SKM-1 treated with dmso at 0.1 percent for 144 hours (cell line): ENCODE results near the gene MKLN1.
"Not testable (repeated sequence)": the region's sequence is repeated elsewhere in the genome, so short reads cannot be mapped to it uniquely, and the experiment has no call there.

Source experiments
- DNase-seq: peaks from one replicate; lab custom pipeline; 2025; ENCODE audit not compliant: unreplicated experiment; lab: John Stamatoyannopoulos, UW

MKLN1 gene

GRCh38 chr7:131327626-131328376 lies at the start of gene MKLN1:
Gene MKLN1, plus strand, starts transcription at chr7:131327876. Its CDS starts 24 bp downstream, at chr7:131327900.
- peak; percentile 89 for DNase-seq

GRCh38 chr7:131279044-131279443 lies 48.6 kb upstream of the MKLN1 start:
- no peak for DNase-seq

- DNase-seq: no peak
These were observed 46.2 kb upstream of the MKLN1 start for GRCh38 chr7:131281266-131282048.

- DNase-seq: no peak
These were observed 42.8 kb upstream of the MKLN1 start for GRCh38 chr7:131284702-131285419.

GRCh38 chr7:131285556-131285955 lies 42.1 kb upstream of the MKLN1 start:
- DNase-seq: no peak

GRCh38 chr7:131288450-131288849 lies 39.2 kb upstream of the MKLN1 start:
- no peak for DNase-seq

GRCh38 chr7:131289051-131289450 lies 38.6 kb upstream of the MKLN1 start:
- no peak for DNase-seq

GRCh38 chr7:131292141-131292905 lies 35.4 kb upstream of the MKLN1 start:
- no peak for DNase-seq

- DNase-seq: no peak
These were observed 34.7 kb upstream of the MKLN1 start for GRCh38 chr7:131293018-131293417.

GRCh38 chr7:131294553-131294952 lies 33.1 kb upstream of the MKLN1 start:
- DNase-seq: no peak

- no peak for DNase-seq
These were observed 29.1 kb upstream of the MKLN1 start for GRCh38 chr7:131298608-131298992.

GRCh38 chr7:131299074-131299473 lies 28.6 kb upstream of the MKLN1 start:
- no peak for DNase-seq

- no peak for DNase-seq
These were observed 27.6 kb upstream of the MKLN1 start for GRCh38 chr7:131300078-131300477.

GRCh38 chr7:131300572-131301466 lies 26.9 kb upstream of the MKLN1 start:
- no peak for DNase-seq

GRCh38 chr7:131302446-131302845 lies 25.2 kb upstream of the MKLN1 start:
- no peak for DNase-seq

- DNase-seq: no peak
These were observed 24.6 kb upstream of the MKLN1 start for GRCh38 chr7:131302876-131303707.

GRCh38 chr7:131305152-131305551 lies 22.5 kb upstream of the MKLN1 start:
- DNase-seq: no peak

- not testable (repeated sequence) for DNase-seq
These were observed 21.6 kb upstream of the MKLN1 start for GRCh38 chr7:131306041-131306440.

GRCh38 chr7:131306777-131307176 lies 20.9 kb upstream of the MKLN1 start:
- no peak for DNase-seq
